NCI-H187 (cell line): ENCODE results near the gene TNFSF13.
"Not testable (repeated sequence)": the region's sequence is repeated elsewhere in the genome, so short reads cannot be mapped to it uniquely, and the experiment has no call there.

Experiments used
- DNase-seq, 2 experiments: peaks; one replicate each; lab custom pipeline; 2025; lab: John Stamatoyannopoulos, UW

TNFSF13 gene

DNA sequence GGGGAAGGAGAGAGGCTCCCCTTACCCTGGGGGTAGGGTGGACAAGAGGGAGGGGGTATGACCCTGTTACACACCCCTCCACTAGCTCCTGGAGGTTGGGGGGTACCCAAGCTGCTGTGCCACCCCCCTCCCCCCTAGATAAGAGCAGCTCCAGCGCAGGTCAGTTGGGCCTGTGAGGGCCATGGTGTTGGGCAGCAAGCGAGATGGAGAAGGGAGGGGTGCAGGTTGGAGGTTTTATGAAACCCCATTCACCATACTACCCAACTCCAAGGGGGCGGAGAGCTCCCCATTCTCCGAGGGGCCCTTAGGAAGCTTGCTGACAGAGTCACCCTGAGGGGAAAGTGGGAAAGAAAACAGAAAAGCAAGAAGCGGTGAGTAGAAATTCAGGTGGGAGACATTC, 33.0 kb downstream of the TNFSF13 start:
- DNase-seq, result no peak

DNA sequence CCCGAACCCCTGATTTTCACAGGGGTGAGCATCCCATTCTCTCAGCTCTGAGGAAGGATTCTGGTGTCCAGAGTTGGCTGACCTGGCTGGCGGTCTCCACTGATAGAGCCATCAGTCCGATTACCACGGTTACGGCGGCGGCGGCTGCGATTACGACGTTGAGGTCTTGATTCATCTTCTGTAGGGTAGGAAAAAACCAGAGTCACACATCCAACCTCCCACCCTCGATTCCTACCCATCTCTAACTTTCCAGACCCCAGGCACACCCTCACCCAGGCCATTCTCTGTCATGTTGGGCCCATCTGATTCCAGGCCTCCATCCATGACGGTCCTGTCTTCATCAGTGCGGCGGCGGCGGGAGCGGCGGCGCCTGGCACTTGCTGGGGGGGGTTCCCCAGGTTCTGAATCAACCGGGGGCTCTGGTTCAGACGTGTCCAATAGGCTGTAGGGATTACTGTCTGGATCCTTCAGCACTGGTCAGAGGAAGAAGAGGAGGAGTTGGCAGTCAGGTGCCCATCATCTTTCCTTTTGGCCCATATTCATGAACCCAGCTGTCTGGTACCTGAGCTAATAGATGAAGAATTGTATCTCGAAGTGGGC, 34.0 kb downstream of the TNFSF13 start:
- no peak for DNase-seq

DNA sequence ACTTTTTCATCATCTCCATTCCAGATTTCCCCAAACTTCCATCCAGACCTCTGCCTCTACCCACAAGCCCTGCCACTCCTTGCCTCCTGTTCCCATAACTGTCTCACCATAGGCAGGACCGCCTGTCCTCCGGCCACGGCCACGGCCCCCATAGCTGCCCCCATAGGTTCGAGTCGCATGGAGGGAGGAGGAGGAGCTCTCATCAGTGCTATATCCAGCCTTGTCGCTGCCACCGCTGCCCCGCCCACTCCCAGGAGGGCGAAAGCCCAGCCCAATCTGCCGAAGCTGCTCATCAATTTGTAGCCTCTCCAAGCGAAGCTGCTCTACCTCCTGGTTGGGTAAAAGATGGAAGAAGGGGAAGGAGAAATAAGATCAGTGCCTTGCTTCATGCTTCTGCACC, 34.7 kb downstream of the TNFSF13 start:
- no peak for DNase-seq

DNA sequence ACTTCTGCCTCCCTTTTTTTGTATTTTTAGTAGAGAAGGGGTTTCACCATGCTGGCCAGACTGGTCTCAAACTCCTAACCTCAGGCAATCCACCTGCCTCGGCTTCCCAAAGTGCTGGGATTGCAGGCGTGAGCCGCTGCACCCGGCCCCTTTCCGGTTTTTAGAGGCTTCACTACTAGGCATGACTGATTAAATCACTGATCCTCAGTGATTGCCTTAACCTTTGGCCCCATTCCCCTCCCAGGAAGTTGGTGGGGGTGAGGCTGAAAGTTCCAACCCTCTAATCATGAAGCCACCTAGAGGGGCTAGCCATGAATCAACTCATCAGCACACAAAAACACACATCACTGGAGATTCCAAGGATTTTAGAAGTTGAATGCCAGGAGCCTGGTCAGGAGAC, 39.0 kb downstream of the TNFSF13 start:
- not testable (repeated sequence) for DNase-seq

DNA sequence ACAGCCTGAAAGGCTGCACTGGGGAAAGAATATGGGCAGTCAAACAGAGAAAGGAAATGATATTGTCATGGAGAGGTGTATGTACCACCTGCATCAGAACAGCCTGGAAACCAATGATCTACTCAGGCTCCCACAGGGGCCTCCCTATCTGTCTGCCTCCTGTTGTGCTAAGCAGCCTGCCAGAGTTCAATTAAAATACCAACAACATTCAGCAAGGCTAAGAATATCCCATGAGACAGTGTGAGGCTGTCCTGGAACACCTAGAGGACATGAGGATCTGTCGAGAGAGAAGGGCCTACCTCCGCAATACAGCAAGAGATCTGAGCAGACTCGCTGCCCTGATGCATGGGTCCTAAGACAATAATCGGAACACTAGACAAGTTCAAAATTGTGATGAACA, 47.7 kb downstream of the TNFSF13 start:
- no peak for DNase-seq

DNA sequence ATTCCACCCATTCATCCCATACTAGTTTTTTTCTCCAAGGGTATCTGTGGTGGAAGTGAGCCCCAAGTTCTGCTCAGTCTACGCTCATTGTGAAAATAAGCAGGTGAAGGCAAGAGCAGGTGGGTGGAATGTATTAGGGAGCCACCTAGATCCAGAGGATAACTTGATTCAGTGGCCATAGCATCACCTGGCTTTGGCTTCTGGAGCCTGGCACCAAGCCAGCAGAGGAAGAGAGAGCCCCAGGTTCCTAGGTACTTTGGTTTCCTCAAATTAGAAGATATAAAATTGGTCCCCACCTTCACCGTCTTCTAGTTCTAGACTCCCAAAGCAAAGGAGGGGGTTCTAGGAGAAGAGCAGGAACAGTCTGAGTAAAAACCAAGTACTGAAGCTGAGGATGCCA, 52.1 kb downstream of the TNFSF13 start:
- no peak for DNase-seq
